ENCODE measurements around the gene LZTR1. TPM values are rescaled to one million over a fixed set of nuclear protein-coding genes. Genes with fewer than 3 reads are reported as not detected.

The LZTR1 gene
- total and polyA plus RNA-seq, 2 experiments from 2014 or later = 9.2 to 39.9 TPM

DNA sequence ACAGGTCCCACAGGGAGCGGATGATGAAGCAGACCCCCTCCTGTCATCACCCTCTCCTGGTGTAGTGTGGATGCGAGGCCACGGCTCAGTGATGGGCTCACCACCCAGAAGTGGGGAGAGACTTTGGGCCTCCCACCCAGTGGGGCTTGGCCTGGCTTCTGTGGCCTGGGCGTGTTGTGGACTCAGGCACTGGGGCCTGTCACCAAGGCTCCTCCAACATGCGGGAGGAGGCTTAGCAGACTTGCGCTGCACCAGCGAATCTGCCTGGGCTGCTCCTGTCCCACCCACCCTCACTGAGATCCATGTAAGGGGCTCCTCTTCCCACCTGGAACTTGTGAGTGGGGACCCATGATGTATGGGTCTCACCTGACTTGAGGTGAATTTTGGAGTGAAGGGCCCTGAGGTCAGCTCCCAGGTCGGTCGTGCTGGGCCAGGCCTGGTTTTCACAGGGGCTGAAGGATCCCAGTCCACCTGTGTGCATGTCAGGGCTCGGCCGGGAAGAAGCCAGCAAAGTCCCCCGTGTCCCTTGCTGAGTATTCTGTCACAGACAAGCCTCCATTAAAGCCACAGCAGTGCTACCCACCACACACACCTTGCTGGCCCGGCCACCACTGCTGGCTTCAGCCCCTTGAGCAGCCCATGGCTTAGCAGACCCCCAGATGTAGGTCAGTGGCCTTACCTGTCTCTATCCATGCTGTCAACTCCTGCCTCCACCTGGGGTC, 15.6 kb downstream of the LZTR1 start:
- H3K36me3 Mint-ChIP-seq (ENCODE audit: low read depth) = peaks cover 22% of the 10 kb centered on the region; the same call in 1 of the 3 replicates
- H3K4me3 Mint-ChIP-seq = no peak overlapping the region
- TF ChIP-seq JUNB (IDR thresholded peaks at IDR 0.05; ENCODE audit: unreplicated experiment) = no peak
- TF ChIP-seq, protein P1, sequence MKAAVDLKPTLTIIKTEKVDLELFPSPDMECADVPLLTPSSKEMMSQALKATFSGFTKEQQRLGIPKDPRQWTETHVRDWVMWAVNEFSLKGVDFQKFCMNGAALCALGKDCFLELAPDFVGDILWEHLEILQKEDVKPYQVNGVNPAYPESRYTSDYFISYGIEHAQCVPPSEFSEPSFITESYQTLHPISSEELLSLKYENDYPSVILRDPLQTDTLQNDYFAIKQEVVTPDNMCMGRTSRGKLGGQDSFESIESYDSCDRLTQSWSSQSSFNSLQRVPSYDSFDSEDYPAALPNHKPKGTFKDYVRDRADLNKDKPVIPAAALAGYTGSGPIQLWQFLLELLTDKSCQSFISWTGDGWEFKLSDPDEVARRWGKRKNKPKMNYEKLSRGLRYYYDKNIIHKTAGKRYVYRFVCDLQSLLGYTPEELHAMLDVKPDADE (IDR thresholded peaks at IDR 0.05) = no peak
- TF ChIP-seq, protein P2, sequence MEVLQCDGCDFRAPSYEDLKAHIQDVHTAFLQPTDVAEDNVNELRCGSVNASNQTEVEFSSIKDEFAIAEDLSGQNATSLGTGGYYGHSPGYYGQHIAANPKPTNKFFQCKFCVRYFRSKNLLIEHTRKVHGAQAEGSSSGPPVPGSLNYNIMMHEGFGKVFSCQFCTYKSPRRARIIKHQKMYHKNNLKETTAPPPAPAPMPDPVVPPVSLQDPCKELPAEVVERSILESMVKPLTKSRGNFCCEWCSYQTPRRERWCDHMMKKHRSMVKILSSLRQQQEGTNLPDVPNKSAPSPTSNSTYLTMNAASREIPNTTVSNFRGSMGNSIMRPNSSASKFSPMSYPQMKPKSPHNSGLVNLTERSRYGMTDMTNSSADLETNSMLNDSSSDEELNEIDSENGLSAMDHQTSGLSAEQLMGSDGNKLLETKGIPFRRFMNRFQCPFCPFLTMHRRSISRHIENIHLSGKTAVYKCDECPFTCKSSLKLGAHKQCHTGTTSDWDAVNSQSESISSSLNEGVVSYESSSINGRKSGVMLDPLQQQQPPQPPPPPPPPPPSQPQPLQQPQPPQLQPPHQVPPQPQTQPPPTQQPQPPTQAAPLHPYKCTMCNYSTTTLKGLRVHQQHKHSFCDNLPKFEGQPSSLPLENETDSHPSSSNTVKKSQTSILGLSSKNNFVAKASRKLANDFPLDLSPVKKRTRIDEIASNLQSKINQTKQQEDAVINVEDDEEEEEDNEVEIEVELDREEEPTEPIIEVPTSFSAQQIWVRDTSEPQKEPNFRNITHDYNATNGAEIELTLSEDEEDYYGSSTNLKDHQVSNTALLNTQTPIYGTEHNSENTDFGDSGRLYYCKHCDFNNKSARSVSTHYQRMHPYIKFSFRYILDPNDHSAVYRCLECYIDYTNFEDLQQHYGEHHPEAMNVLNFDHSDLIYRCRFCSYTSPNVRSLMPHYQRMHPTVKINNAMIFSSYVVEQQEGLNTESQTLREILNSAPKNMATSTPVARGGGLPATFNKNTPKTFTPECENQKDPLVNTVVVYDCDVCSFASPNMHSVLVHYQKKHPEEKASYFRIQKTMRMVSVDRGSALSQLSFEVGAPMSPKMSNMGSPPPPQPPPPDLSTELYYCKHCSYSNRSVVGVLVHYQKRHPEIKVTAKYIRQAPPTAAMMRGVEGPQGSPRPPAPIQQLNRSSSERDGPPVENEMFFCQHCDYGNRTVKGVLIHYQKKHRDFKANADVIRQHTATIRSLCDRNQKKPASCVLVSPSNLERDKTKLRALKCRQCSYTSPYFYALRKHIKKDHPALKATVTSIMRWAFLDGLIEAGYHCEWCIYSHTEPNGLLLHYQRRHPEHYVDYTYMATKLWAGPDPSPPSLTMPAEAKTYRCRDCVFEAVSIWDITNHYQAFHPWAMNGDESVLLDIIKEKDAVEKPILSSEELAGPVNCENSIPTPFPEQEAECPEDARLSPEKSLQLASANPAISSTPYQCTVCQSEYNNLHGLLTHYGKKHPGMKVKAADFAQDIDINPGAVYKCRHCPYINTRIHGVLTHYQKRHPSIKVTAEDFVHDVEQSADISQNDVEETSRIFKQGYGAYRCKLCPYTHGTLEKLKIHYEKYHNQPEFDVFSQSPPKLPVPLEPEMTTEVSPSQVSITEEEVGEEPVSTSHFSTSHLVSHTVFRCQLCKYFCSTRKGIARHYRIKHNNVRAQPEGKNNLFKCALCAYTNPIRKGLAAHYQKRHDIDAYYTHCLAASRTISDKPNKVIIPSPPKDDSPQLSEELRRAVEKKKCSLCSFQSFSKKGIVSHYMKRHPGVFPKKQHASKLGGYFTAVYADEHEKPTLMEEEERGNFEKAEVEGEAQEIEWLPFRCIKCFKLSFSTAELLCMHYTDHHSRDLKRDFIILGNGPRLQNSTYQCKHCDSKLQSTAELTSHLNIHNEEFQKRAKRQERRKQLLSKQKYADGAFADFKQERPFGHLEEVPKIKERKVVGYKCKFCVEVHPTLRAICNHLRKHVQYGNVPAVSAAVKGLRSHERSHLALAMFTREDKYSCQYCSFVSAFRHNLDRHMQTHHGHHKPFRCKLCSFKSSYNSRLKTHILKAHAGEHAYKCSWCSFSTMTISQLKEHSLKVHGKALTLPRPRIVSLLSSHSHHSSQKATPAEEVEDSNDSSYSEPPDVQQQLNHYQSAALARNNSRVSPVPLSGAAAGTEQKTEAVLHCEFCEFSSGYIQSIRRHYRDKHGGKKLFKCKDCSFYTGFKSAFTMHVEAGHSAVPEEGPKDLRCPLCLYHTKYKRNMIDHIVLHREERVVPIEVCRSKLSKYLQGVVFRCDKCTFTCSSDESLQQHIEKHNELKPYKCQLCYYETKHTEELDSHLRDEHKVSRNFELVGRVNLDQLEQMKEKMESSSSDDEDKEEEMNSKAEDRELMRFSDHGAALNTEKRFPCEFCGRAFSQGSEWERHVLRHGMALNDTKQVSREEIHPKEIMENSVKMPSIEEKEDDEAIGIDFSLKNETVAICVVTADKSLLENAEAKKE (CRISPR knock-in tag; IDR thresholded peaks at IDR 0.05) = no peak
- no peak for TF ChIP-seq ZNF331 (CRISPR knock-in tag; IDR thresholded peaks at IDR 0.05; ENCODE audit: low read depth)
- H2AFZ ChIP-seq = no peak overlapping the region
- ATAC-seq = no peak
- peaks cover 3% of the 10 kb centered on the region; the same call in 1 of the 3 replicates for H3K4me1 Mint-ChIP-seq
- H3K79me2 ChIP-seq (replicated peaks; ENCODE audit: insufficient read depth) = 0 out of 2 replicates have a peak, but pooled peaks cover under 1% of the 10 kb centered on the region
- H3K9me3 Mint-ChIP-seq = no peaks in the 10 kb centered on the region
- H3K4me1 ChIP-seq (ENCODE audit: insufficient read depth) = peaks cover 9% of the 10 kb centered on the region; the same call in 1 of the 2 replicates
- no peaks in the 10 kb centered on the region for H3K9me2 ChIP-seq (ENCODE audit: insufficient read depth)
- H3K27me3 ChIP-seq (ENCODE audit: insufficient read depth) = no peaks in the 10 kb centered on the region
- H3K27ac ChIP-seq (ENCODE audit: low read depth) = no peak overlapping the region
- no peaks in the 10 kb centered on the region for H3K36me3 ChIP-seq (ENCODE audit: insufficient read depth)
- no peak overlapping the region for H3K4me2 ChIP-seq
- DNase-seq (ENCODE audit: low spot score) = no peak
- peaks cover 7% of the 10 kb centered on the region; the same call in 1 of the 2 replicates for H3F3A ChIP-seq (replicated peaks; ENCODE audit: low read depth)
- no peak overlapping the region for H3K4me3 ChIP-seq
- peaks cover 14% of the 10 kb centered on the region for H3K27me3 Mint-ChIP-seq (ENCODE audit: insufficient read depth, low read depth, poor library complexity)
- H3K27ac Mint-ChIP-seq = no peak overlapping the region
- H4K20me1 ChIP-seq (replicated peaks; ENCODE audit: insufficient read depth) = no peaks in the 10 kb centered on the region
